Measurements from ENCODE around the gene NT5C1A. TPM values are rescaled to one million over a fixed set of nuclear protein-coding genes. Genes with fewer than 3 reads are reported as not detected.

The NT5C1A gene
- total RNA-seq, 1 experiment from 2014 or later, result not detected

DNA sequence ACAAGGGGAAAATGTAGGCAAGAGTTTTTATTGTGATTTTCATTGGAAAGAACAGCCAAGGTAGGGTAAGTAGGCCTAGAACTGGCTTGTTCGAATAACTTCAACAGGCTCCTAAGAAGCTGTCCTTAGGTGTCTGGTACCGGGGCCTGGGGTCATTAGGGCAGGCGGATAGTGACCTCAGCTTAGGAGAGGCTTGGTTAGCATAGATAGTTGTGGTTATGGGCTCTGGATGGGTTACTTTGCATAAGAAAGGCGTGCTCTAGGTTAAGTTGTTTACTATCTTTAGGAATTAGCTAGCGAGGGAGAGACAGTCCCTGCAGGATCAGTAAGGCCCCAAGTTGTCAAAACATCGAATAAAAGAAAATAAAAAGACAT lies 40.0 kb upstream of the NT5C1A start:
- H3K9me2 ChIP-seq (replicated peaks; ENCODE audit: low read length), result no peaks in the 10 kb centered on the region
- no peak overlapping the region for H3K9ac ChIP-seq (ENCODE audit: low read length)
- H3F3A ChIP-seq (ENCODE audit: low read length, unreplicated experiment), result no peaks in the 10 kb centered on the region
- no peak for ATAC-seq
- H3K4me2 ChIP-seq (ENCODE audit: low read length), result no peak overlapping the region
- H3K27me3 ChIP-seq (ENCODE audit: low read length), result peaks cover 15% of the 10 kb centered on the region; the same call in 1 of the 2 replicates
- ChIA-PET CTCF (no interaction called here), POLR2A (ENCODE audit: unreplicated experiment) (no interaction called here)
- no peak for DNase-seq
- TF ChIP-seq, protein P1, sequence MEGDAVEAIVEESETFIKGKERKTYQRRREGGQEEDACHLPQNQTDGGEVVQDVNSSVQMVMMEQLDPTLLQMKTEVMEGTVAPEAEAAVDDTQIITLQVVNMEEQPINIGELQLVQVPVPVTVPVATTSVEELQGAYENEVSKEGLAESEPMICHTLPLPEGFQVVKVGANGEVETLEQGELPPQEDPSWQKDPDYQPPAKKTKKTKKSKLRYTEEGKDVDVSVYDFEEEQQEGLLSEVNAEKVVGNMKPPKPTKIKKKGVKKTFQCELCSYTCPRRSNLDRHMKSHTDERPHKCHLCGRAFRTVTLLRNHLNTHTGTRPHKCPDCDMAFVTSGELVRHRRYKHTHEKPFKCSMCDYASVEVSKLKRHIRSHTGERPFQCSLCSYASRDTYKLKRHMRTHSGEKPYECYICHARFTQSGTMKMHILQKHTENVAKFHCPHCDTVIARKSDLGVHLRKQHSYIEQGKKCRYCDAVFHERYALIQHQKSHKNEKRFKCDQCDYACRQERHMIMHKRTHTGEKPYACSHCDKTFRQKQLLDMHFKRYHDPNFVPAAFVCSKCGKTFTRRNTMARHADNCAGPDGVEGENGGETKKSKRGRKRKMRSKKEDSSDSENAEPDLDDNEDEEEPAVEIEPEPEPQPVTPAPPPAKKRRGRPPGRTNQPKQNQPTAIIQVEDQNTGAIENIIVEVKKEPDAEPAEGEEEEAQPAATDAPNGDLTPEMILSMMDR (conservative IDR thresholded peaks at IDR 0.05; ENCODE audit: low read depth, low read length), result no peak
- TF ChIP-seq EZH2phosphoT487 (IDR thresholded peaks at IDR 0.05; ENCODE audit: borderline replicate concordance, low read length) (no peak), EZH2 (IDR thresholded peaks at IDR 0.05; ENCODE audit: low read length, unreplicated experiment) (no peak)
- no peak overlapping the region for H3K4me3 ChIP-seq (ENCODE audit: low read length)
- no peaks in the 10 kb centered on the region for H3K9me3 ChIP-seq (ENCODE audit: low read length)
- H4K20me1 ChIP-seq (ENCODE audit: low read length), result no peaks in the 10 kb centered on the region
- no peaks in the 10 kb centered on the region for H3K4me1 ChIP-seq (ENCODE audit: insufficient read depth, low read length)
- no peak overlapping the region for H2AFZ ChIP-seq (ENCODE audit: low read length)
- H3K27ac ChIP-seq (ENCODE audit: low read length), result no peak overlapping the region
- intact Hi-C loops (cut with micrococcal nuclease), result no loop called here
- BruUV-seq (replicated peaks), result no TSS peak
- H3K79me2 ChIP-seq (ENCODE audit: low read length), result no peaks in the 10 kb centered on the region
- no peaks in the 10 kb centered on the region for H3K36me3 ChIP-seq (ENCODE audit: low read depth, low read length)

DNA sequence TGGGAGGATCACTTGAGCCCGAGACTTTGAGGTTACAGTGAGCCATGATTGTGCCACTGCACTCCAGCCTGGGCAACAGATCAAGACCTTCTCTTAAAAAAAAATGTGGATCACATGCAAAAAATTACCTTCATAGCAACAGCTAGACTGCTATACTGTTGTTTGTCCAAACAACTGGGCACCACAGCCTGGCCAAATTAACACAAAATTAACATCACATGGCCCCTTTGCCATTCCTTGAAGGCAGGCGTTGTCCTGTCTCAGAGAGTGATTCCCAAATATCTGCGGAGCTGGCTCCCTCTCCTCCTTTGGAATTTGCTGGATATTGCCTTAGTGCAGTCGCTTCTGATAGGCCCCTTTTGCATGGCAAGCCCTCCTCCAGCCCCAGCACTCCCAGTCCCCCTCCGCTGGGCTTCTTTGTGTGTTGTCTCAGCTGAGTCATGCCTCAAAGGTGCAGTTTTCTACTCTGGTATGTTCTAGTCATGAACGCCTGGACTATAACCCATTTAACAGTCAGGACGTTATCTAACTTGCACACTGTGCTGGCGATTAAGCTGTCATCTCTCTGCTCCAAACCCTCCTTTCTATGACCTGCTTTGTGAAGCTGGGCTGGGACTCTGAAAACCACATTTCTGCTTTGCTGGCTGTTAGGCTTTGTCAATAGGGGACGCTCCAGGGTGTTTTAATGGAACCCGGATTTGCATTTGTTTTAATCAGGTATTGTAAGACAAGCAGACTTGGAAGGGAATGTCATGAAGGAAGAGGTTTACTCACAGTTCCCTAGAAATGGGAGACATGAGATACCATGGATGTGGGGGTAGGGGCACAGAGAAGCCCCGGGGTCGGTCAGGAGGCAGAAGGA lies 39.4 kb upstream of the NT5C1A start:
- peaks cover 14% of the 10 kb centered on the region; the same call in 1 of the 2 replicates for H3K27me3 ChIP-seq (ENCODE audit: low read length)
- H4K20me1 ChIP-seq (ENCODE audit: low read length), result no peaks in the 10 kb centered on the region
- ChIA-PET POLR2A (ENCODE audit: unreplicated experiment) (no interaction called here), CTCF (no interaction called here)
- no peaks in the 10 kb centered on the region for H3K4me1 ChIP-seq (ENCODE audit: insufficient read depth, low read length)
- H3K79me2 ChIP-seq (ENCODE audit: low read length), result no peaks in the 10 kb centered on the region
- no peaks in the 10 kb centered on the region for H3F3A ChIP-seq (ENCODE audit: low read length, unreplicated experiment)
- no peak overlapping the region for H3K4me3 ChIP-seq (ENCODE audit: low read length)
- H3K9me3 ChIP-seq (ENCODE audit: low read length), result no peaks in the 10 kb centered on the region
- no peaks in the 10 kb centered on the region for H3K9me2 ChIP-seq (replicated peaks; ENCODE audit: low read length)
- no peak overlapping the region for H3K27ac ChIP-seq (ENCODE audit: low read length)
- DNase-seq (peak; percentile 23), ATAC-seq (peak; percentile 18; the same call in 1 of the 2 replicates)
- no peak overlapping the region for H2AFZ ChIP-seq (ENCODE audit: low read length)
- H3K4me2 ChIP-seq (ENCODE audit: low read length), result no peak overlapping the region
- BruUV-seq (replicated peaks), result no TSS peak
- intact Hi-C loops (cut with micrococcal nuclease), result no loop called here
- no peaks in the 10 kb centered on the region for H3K36me3 ChIP-seq (ENCODE audit: low read depth, low read length)
- TF ChIP-seq EZH2 (IDR thresholded peaks at IDR 0.05; ENCODE audit: low read length, unreplicated experiment) (no peak), EZH2phosphoT487 (IDR thresholded peaks at IDR 0.05; ENCODE audit: borderline replicate concordance, low read length) (no peak)
- TF ChIP-seq, protein P1 (conservative IDR thresholded peaks at IDR 0.05; ENCODE audit: low read depth, low read length), result no peak
- no peak overlapping the region for H3K9ac ChIP-seq (ENCODE audit: low read length)

DNA sequence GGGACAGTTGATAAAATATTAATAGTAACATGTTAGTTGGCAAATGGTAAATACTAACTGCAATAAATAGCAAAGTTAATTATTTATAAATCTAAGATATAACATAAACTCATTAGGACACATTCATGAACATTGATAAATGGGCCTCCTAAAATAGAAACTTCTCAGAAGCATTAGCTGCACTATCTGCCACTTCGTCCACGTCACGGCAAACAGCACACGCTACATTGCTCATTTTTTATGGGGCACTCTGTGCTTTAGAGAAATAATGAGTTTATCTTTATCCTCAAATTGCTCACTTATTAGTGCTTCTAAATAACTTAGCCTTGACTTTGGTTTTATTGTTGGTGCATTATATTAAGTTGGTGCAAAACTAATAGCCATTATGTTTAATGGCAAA lies 35.6 kb upstream of the NT5C1A start:
- Histone ChIP-seq H3K4me1 (ENCODE audit: insufficient read depth, low read length) (no peaks in the 10 kb centered on the region), H3K27me3 (ENCODE audit: low read length) (0 out of 2 replicates have a peak, but pooled peaks cover 6% of the 10 kb centered on the region), H3K36me3 (ENCODE audit: low read depth, low read length) (no peaks in the 10 kb centered on the region), H3F3A (ENCODE audit: low read length, unreplicated experiment) (no peaks in the 10 kb centered on the region), H3K4me3 (ENCODE audit: low read length) (no peak overlapping the region), H3K4me2 (ENCODE audit: low read length) (no peak overlapping the region), H2AFZ (ENCODE audit: low read length) (no peak overlapping the region), H3K27ac (ENCODE audit: low read length) (no peak overlapping the region), H4K20me1 (ENCODE audit: low read length) (no peaks in the 10 kb centered on the region), H3K79me2 (ENCODE audit: low read length) (no peaks in the 10 kb centered on the region), H3K9me2 (replicated peaks; ENCODE audit: low read length) (no peaks in the 10 kb centered on the region), H3K9me3 (ENCODE audit: low read length) (no peaks in the 10 kb centered on the region), H3K9ac (ENCODE audit: low read length) (no peak overlapping the region)
- ATAC-seq (no peak), DNase-seq (no peak)
- BruUV-seq (replicated peaks), result no TSS peak
- ChIA-PET CTCF (no interaction called here), POLR2A (ENCODE audit: unreplicated experiment) (no interaction called here)
- TF ChIP-seq, protein P1 (conservative IDR thresholded peaks at IDR 0.05; ENCODE audit: low read depth, low read length), result no peak
- no peak for TF ChIP-seq EZH2phosphoT487 (IDR thresholded peaks at IDR 0.05; ENCODE audit: borderline replicate concordance, low read length)
- no peak for TF ChIP-seq EZH2 (IDR thresholded peaks at IDR 0.05; ENCODE audit: low read length, unreplicated experiment)
- intact Hi-C loops (cut with micrococcal nuclease), result no loop called here
